GM18870 (cell line): ENCODE results near the gene IFNG-AS1.

Experiments
- ATAC-seq: cut with Tn5 transposase; IDR thresholded peaks from one replicate; pipeline ENCODE4 v1.9.1; 2021; ENCODE audit warnings: moderate library complexity; ENCODE audit not compliant: unreplicated experiment

IFNG-AS1 gene

DNA sequence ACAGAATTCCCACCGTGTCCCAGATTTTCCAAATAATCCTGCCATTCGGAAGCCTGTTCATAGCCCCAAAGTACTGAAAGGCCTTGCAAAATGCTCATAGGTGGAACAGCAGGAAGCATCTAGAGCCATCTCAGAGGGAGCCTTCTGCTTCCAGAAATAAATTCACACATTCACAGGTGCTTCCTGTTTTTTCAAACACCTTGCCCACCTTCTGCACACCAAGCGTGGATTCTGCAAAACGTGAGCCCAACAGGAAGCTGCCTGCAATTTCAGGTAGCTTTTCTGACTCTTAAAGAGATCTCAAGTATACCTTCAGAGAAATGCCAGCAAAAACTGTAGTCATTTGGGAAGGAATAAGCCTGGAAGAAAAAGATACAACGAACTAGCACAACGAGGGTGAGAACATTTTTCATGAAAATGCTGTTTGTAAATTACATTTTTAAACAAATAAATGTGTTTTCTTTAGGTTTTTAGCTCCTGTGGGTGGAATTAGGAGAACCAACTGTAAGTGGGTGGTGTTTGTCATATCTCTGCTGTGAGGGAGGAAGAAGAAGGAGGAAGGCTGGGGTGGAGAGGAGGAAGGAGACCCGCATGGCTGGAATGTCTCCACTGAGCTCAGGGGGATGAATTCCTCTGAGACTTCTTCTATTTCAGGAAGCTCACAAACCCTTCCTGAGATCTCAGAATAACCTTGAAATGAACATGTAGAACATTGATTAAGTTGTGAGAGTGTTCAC, at the start of gene IFNG-AS1:
TSS of gene IFNG-AS1 (plus strand) at position 264 of the 737 bp plus-strand sequence.
- no peak for ATAC-seq

DNA sequence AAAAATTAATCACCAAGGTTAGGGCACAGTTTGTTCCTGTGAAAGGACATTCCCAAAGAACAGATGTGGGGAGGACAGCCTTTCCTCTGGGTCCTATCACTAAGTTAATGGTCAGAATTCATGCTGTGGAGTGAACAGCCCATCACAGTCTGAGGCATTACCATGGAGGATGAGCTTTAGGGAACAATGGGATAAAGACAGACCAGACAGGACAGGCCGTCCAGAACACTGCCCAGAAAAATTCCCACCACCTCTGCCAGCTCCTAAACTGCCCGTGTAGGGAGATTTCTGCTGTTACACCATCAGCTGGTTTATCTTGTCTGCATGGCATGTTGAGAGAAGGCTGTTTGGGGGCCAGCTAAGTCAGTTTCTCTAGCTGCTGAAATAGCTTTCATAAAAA, 49.6 kb upstream of the IFNG-AS1 start:
- no peak for ATAC-seq

DNA sequence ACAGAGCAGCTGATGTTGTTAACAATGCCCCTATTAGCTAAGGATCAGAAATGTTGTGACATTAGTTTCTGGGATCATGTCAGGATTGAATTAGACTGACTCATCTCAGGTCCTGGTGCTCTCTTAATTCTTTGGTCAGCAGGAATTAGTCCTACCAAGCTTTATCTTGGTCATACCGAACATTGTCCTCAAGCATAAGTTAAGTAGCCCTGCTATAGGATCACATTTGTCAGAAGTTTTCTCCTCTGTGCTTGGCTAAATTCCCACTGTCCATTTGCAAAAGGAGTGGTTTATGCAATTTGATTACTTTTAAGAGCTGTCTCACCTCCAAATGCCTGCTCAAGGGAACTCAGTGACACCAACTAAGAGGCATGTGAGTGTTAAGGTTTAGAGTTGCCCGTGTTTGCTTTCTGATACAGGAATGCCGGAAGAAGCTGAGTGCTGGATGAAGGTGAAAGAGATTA, 48.4 kb upstream of the IFNG-AS1 start:
- ATAC-seq: no peak

DNA sequence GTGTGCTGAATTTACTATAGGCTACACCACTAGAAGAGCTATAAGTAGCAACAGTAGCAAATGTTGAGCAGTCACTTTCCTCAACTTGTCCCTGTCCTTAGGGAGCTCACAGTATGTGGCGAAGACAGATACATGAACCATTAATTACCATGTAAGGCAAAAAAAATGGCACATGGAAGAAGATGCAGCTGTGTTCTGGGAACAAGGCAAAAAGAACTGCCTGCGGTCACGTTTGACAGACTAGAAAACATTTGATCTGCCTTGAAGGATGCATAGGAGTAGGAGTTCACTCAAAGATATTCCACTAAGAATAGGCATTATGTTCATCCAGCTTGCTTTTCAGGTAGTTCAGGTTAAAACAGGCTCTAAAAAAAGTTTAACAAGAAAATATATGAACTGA, 46.5 kb upstream of the IFNG-AS1 start:
- no peak for ATAC-seq

DNA sequence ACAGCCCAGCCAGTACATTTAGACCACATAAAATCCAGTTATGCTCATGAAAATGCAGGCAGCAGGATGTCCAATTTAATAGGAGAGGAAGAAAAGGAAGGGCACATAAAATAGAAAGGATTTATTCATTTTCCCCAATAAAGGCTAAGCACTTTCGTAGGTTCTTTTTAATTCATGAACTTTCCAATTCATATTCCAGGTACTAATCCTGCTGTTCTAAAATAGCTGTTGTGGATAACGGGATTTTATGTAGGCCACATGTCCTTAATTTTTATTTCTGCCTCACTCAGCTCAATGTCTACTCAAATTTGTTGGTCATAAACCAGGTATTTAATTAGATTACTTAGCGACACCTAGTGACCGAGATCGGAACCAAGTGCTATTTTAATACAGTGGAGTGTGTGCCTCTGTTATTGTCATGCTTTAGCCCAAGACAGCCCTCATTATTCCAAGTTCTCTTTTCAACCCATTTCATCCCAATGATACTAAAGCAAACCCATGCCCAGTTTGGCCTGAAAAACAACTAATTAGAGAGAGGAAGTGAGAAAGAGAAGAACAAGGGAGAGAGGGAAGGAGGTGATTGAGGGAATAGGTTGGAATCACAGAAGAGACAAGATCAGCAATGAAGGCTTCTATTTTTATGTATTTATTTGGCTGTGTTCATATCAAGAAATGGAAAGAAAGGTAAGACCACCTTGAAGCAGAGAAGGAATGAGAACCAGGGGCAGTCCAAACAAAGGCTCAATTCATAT, 45.9 kb upstream of the IFNG-AS1 start:
- ATAC-seq: peak; percentile 79

DNA sequence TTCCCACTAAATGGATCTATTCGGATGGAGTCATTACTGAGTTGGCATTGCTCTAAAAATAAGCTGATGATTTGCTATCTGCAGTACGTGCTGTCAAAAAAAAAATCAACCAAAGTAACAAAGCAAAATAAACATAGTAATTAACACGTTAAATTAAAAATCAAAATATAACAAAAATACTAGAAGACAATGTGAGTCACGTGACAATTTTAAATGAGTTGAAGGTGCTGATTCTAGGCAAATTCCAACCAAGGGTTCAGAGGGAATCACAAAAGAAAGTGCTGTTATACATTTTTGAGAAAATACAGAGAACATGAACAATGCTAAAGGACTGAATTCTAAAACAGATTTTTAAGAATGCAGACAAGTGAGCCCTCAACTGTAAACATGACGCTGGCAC, 45.2 kb upstream of the IFNG-AS1 start:
- no peak for ATAC-seq

DNA sequence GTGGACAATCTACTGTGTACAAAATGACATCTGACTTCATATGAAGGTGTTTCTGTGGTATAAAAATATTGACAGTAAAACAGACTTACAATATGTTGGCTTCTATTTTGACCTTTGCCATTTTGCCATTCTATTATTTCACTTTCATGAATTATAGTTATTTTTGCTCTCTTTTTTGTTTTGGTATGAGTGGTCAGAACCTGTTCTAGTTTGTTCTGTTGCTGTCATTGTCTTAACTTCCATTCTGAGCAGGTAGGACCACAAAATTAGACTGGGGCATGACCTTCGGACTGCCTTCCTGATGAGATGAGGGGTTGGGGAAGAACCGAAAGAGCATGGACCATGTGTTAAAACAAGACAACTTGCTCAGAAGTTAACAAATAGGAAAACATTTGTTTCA, 36.5 kb upstream of the IFNG-AS1 start:
- ATAC-seq: peak; percentile 84

DNA sequence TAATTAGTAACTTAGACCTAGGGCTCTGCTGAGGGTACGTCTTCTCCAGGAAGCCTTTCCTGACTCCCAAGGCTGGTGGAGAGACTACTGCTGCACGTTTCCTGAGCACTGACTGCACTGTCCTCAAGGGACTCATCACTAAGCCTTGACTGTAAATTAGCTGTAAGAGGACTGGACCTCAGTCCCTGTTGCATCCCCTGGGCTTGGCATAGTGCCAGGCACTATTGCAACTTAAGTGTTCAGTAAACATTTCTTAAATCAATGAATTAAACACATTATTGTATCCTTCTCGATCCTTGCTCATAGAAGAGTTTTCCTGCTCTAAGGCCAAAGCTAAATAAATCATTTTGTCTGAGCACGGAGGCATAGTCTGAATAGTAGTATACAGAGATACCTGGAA, 31.9 kb upstream of the IFNG-AS1 start:
- no peak for ATAC-seq

DNA sequence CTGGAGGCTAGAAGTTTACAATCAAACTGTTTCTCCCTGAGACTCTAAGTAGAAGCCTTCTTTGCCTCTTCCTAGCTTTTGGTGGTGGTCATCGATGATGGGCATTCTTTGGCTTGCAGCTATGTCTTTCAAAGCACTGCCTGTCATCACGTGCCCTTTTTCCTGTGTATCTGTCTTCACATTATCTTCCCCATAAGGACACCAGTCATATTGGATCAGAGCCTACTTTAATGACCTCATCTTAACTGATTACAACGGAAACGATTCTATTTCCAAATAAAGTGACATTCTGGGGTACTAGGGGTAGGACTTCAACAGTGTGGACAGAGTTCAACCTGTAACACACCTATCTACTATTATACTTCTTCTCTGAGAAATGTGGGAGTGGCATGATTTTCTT, 31.1 kb upstream of the IFNG-AS1 start:
- no peak for ATAC-seq

DNA sequence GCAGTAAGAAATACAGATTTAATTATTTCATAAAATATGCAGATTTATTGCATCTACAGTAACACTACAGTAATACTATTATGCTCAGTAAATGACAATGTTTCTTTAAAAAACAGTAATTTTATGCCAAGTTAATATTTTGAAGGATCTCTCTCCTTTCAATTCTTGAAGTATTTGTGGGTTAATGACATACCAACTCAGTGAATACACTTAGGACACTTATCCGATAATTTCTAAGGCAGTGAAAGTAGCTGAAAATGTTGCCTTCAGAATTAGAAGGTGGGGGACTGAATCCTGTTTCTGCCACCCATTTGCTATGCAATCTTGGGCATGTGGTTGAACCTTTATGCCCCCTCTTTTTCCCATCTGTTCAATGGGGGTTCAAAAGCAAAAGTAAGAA, 24.8 kb upstream of the IFNG-AS1 start:
- ATAC-seq: no peak

DNA sequence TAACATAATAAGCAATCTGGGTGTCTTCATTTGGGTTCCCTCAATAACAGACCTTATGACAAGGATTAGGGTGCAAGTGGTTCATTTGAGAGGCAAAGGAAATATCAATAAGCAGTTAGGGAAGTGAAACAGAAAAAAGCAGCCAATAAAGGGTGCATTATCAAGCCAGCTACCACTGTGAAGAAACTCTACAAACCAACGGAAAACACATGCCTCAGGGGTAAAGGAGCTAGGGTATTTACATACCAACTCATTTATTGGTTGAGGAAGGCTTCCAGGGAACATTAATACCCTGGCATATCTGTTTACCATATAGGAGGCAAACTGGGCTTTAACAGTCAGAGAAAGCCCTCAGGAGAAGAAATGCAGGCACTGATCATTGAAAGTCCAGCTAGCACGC, 22.7 kb upstream of the IFNG-AS1 start:
- peak; percentile 45 for ATAC-seq

DNA sequence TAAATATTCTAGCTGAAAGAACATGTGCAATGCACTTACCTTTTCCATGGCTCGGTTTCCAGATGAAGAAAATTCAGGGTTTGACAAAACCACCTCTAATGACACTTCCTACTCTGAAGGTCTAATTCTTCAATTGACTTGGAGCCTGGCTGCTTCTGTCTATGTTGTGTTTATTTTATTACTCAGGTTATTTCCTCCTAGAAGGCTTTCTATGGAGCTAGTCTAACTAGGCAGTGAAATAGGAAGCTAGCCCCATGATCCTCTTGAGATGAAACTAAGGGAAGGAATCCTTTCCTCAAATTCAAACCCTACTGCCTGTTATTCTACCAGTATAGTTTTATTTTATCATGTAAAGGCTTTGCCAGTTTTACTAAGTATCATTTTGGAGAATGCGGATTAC, 20.9 kb upstream of the IFNG-AS1 start:
- no peak for ATAC-seq

DNA sequence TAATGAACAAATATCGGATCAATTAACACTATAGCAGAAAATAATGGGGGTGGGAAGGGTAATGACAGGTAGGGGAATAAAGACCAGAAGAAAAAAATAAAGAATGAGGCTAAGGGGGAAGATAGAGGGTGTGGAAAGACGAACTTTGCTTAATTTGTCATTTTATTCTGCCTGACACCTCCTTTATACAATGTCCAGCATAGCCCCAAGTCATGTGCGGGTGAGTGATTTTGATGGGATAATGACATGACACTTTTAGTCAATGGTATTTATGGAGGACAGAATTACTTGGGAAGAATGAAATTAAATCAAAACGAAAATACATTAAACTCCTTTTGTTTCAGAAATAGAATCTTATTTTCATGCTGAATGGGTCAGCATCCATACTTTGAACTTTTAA, 20.5 kb upstream of the IFNG-AS1 start:
- no peak for ATAC-seq

DNA sequence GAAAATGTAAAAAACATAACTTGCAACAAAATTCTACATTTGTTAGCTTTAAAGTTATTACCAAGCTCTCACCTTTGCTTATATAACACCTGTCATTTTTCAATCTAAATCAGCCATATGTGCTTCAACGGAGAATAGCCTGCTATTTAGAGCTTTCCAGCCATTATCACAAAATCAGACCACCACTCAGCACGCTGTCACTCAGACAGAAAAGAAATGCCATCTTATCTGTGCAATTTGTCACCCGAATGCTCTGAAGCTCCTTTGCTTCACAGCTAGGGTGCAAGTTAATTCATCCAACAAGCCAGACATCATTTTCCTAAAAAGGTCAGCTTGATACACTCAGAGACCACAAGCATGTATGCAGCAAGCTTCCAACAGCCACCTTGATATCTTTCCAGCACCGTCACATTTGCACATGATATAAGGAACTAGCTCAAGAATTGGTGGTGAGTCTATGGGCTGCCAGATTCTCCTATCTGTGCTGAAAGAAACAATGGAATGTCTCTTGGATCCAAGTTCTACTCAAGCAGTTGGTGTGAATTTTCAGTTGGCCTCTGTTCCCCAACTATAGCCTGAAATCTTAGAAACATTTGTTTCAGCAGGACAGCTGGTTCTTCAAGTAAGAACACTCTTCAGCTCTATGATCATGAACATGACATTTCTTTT, 20.0 kb upstream of the IFNG-AS1 start:
- ATAC-seq: no peak

DNA sequence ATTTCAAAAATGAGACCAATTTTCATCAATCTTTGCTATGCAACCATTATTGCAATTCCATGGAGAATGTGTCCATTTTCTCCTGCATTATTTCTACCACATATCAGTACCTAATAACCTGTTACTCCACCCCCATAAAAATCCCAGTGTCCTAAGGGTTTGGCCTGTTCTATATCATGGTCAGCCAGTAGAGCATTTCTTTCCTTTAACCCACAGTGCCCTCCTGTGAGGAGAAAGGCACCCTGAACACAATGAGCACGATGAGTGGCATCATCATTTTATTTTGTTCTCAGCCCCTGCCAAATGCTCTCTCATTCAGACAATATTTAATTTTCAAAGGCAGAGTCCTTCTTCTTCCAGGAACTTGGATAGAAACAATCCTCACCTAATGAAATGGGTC, 11.6 kb upstream of the IFNG-AS1 start:
- no peak for ATAC-seq

DNA sequence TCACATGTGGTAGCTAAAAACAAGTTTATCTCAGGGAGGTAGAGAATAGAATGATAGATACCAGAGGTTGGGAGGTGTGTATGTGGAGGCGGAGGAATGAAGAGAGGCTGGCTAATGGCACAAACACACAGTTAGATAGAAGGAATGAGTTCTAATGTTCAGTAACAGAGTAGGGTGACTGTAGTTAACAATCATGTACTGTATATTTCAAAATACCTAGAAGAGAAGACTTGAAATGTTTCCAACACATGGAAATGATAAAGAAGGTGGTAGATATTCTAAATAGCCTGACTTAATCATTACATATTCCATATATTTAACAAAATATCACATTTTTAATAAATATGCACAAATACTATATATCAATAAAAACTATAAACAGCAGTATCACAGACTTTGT, 8.9 kb upstream of the IFNG-AS1 start:
- ATAC-seq: no peak

DNA sequence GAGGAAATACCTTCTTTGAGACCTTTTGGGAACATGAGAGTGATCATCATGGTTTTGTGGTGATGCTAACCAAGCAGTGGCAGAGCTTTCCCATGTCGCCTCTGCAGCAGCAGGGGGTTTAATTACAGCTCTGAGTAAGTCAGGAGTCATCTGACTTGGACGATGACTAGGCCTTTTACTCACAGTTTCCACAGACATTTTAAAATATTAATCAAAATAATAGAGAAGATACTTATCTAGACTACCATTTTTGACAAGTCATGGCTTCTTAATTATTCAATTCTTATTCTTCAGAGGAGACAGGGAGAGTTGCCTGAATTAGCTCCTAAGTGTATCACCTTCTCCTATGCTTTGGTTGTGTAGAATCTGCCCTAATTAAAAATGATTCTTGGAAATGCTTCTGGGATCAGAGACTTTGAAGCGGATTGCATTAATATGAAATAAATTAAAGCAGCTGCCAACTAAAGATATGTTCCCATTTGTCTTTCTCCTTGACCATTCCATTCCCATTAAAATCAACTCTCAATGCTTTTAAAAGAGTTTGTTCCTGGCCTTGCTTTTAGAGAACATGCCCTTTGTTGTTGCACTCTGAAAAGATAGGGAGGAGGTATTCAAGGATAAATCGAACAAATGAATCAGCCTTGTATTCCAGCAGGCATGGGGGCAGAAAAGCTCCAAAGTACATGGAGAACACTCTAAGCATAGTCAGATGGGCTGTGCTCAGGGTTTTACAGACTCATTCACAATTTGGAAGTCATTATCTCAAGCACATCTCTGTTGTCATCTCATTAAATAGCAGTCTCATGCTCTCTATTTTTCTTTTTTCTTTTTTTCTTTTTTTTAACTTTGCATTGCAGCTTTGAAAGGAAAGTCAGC, 7.7 kb upstream of the IFNG-AS1 start:
- ATAC-seq: no peak

DNA sequence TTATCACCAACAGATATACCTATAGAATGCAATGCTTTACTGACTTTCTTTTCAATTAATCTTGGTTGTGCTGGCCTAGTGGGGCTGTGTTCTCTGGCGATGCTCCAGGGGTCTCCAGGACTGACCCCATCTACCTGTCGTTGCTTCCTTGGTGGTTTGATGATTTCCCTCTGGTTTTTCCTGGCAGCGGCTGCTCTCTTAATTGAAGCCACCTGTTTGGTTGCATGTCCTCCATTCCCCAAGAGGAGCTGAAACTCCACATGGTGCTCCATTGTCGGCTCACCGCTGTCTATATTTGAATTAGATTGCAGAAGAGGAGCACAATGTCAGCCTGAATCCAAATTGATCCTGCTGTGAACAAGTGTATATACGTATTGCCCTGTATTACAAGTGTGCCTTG, 7.1 kb upstream of the IFNG-AS1 start:
- ATAC-seq: no peak

DNA sequence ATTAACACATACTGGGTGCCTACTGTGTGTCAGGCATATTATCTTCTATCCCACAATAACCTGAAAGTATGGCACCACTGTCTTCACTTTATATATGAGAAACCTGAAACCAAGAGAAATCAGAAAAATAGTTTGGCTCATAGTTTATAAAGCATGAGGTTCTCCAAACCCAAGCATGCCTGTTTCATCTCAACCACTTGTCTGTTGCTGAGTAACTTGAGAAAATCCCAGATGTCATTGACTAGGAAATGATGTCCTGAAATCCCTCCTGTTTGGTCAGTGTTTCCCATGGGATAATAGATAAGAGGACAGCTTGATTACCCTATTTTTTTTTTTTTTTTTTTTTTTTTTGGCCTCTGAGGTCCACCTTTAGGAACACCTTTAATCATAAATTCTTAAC, 2.6 kb upstream of the IFNG-AS1 start:
- ATAC-seq: no peak

DNA sequence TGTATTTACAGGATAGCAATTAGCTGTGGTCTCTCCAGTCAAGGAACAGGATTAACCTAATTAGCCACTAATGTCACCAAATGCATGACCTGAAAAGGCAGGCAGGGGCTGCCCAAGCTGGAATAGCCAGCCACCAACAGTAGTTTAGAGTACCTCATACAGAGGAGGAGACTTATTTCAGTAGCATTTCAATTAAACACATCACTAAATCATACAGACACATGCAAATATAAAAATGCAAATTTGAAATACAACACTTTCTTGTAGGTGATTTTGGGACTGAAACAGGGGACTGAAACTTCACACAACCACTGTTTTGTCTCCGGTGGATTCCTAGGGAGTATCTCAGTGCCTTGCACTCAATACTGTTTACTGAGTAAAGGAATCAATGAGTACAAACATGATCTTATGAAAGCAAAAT, 636 bp upstream of the IFNG-AS1 start:
- ATAC-seq: peak; percentile 85

DNA sequence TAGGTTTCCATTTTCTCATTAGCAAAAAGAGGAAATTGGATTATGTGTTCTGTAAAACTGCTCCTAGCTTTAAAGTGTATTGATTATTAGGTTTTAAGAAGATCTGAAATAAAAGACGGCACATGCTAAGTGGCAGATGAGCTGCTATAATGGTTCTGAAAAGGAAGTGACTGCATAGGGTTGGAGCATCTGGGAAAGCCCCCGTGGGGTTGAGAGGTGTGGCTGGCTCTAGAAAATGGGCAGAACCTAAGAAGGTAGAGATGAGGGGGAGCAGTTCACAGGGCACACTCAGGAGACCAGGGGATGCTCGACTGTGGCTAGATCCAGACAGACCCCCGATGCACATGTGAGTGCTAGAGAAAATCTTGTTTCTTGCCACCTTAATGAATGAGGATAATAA, 1.9 kb downstream of the IFNG-AS1 start:
- peak; percentile 69 for ATAC-seq
